ENCODE measurements around the gene RNU1-1.
"Not testable (repeated sequence)": the region's sequence is repeated elsewhere in the genome, so short reads cannot be mapped to it uniquely, and the experiment has no call there.

RNU1-1 gene

DNA sequence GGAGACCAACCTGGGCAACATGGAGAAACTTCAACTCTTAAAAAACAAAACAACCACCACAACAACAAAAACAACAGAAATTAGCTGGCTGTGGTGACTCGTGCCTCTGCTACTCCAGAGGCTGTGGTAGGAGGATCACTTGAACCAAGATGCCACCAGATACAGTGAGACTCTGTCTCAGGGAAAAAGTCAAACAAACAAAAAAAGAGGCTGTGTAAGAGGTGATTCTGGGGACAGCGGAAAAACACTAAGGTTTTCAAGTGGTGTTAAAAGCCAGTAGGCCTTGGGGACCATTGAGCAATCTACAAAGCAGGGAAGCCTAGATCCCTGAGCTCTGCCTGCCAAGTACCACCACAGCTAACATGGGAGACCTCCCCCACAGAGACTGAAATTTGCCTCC, 8.2 kb downstream of the RNU1-1 start:
- not testable (repeated sequence) for DNase-seq (ENCODE audit: extremely low read depth, low read depth); H3K4me3 ChIP-seq (replicated peaks; ENCODE audit: low read depth, low read length)

DNA sequence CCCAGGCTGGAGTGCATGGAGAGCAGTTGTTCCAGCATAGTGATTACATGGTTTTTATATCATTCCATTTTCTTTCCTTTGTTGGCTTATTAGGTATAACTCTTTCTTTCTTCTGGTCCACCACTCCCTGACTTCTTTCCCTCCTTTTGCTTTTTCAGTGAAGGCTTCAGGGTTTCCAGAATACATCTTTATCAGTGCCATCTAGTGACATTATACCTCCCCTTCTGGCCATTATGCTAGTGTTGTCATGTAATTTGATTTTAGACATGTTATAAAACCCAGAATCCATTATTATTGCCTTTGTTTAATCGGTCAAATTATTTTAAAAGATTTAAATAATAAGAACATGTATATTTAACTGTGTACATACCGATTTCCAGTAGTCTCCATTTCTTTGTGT, 10.6 kb downstream of the RNU1-1 start:
- no peak overlapping the region for H3K4me3 ChIP-seq (replicated peaks; ENCODE audit: low read depth, low read length)
- no peak for DNase-seq (ENCODE audit: extremely low read depth, low read depth)
- TF ChIP-seq, protein P1, sequence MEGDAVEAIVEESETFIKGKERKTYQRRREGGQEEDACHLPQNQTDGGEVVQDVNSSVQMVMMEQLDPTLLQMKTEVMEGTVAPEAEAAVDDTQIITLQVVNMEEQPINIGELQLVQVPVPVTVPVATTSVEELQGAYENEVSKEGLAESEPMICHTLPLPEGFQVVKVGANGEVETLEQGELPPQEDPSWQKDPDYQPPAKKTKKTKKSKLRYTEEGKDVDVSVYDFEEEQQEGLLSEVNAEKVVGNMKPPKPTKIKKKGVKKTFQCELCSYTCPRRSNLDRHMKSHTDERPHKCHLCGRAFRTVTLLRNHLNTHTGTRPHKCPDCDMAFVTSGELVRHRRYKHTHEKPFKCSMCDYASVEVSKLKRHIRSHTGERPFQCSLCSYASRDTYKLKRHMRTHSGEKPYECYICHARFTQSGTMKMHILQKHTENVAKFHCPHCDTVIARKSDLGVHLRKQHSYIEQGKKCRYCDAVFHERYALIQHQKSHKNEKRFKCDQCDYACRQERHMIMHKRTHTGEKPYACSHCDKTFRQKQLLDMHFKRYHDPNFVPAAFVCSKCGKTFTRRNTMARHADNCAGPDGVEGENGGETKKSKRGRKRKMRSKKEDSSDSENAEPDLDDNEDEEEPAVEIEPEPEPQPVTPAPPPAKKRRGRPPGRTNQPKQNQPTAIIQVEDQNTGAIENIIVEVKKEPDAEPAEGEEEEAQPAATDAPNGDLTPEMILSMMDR (IDR thresholded peaks at IDR 0.05; ENCODE audit: low read depth, low read length, missing control alignments), result no peak

DNA sequence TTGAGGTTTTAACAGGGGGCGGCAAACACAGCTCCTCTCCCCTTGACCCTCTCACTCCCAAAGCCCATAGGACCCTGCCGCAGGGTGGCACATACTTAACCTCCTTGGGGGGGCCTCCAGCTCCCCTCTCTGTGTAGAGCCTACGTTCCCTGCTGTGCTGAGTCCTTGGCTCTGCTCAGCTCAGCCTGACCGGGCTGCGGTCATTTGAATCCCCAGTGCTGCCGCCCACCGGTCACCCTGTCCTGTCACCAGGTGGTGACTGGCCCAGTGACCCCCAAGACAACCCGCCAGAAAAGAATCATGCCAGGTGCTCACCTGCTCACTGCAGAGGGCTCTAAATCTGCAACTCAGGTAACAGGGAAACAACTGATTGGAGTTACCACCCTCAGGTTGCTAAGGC, 12.6 kb downstream of the RNU1-1 start:
- not testable (repeated sequence) for DNase-seq (ENCODE audit: extremely low read depth, low read depth); H3K4me3 ChIP-seq (replicated peaks; ENCODE audit: low read depth, low read length)

DNA sequence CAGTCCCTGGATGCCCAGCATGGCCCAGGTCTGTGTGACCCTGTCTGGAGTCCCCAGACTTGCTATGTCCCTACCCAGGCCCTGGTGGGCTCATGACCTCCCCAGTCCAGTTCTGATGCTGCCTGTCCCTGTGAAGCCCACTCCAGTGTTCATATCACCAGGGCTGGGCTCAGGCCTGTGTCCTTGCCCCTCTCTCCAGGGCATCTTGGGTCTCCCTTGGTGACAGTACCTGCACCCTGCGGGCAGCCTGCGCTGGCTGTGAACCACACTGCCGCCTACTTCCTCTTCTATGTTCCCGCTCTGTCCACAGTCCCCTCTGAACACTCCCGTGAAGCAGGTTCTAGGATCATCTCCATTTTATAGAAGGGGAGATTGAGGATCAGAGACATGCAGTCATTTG, 13.1 kb downstream of the RNU1-1 start:
- H3K4me3 ChIP-seq (replicated peaks; ENCODE audit: low read depth, low read length); DNase-seq (ENCODE audit: extremely low read depth, low read depth): not testable (repeated sequence)

DNA sequence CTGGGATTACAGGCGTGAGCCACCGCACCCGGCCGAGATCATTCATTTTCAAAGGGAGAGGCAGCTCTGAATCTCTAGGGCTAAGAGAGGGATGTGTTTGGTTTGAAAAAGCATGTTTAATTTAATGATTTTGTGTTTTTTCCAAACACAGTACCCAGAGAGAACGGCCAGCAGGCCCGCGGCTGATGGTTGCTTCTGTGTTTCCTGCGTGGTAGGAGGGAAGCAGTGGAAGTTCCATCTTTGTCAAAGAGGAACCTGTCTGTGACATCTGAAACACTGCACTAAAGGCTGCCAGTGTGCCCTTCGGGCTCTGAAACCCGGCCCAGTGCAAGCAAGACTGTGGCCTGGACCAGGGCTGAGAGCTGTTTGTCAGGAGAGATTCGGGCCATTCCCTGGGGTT, 13.6 kb downstream of the RNU1-1 start:
- not testable (repeated sequence) for DNase-seq (ENCODE audit: extremely low read depth, low read depth); H3K4me3 ChIP-seq (replicated peaks; ENCODE audit: low read depth, low read length)

DNA sequence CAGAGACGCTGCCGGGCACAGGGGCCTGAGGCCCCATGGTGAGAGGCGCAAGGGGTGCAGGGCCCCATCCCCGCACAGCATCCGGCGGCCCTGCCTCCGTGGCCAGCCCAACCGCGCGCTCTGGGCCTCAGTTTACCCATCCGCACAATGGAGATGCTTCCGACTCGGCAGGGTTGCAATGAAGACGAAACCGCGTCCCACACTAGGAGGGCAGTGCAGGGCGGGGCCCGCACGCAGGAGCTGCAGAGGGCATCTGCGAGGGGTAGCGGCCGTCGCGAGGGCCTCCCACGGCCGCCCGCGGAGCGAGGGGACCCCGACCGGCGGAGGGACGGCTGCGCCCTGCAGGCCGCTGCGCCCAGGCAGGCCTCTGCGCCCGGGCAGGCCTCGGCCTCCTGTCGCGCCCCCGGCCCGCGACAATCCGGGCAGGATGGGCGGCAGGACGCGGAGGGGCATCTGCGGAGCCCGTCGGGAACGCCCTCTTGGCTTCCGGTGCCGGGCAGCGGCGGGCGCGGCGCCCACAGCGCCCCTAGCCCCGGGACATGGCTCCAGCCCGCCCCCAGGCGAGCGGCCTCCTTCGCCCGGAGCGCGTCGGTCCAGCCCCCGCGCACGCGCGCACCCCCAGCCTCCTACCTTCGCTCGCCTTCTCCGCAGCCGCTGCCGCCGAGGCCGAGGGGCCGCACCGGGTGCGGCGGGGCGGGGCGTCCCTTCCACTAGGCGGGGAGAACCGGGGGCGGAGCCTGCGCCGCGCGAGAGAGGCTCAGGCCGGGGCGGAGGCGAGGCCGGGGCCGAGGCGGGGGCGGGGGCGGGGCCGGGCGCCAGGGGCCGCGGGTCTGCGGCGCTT, 15.3 kb downstream of the RNU1-1 start:
- peak; percentile 22 for DNase-seq (ENCODE audit: extremely low read depth, low read depth)
- TF ChIP-seq, protein P1 (IDR thresholded peaks at IDR 0.05; ENCODE audit: low read depth, low read length, missing control alignments), result no peak
- H3K4me3 ChIP-seq (replicated peaks; ENCODE audit: low read depth, low read length), result peak overlapping the region; percentile 48

GRCh38 chr1:16498047-16498446, 16.0 kb downstream of the RNU1-1 start:
- H3K4me3 ChIP-seq (replicated peaks; ENCODE audit: low read depth, low read length), result peak overlapping the region; percentile 48
- DNase-seq (ENCODE audit: extremely low read depth, low read depth), result not testable (repeated sequence)

DNA sequence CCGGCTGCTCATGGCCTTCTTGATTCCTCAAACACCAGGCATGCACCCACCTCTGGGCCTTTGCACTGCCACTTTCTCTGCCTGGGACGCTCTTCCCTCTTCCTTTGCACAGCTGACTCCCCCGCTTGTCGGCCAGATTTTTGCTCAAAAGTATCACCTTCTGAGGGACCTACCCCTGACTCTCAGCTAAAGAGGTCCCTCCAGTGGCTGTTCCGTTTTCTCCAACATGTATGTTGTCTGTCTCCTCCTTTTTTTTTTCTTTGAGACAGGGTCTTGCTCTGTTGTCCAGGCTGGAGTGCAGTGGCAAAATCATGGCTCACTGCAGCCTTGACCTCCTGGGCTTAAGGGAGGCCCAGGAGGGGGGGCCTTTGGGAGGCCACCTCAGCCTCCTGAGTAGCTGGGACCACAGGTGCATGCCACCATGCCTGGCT, 16.6 kb downstream of the RNU1-1 start:
- not testable (repeated sequence) for DNase-seq (ENCODE audit: extremely low read depth, low read depth); H3K4me3 ChIP-seq (replicated peaks; ENCODE audit: low read depth, low read length)

- not testable (repeated sequence) for DNase-seq (ENCODE audit: extremely low read depth, low read depth); H3K4me3 ChIP-seq (replicated peaks; ENCODE audit: low read depth, low read length)
Measured at GRCh38 chr1:16493731-16494130, 20.4 kb downstream of the RNU1-1 start.

DNA sequence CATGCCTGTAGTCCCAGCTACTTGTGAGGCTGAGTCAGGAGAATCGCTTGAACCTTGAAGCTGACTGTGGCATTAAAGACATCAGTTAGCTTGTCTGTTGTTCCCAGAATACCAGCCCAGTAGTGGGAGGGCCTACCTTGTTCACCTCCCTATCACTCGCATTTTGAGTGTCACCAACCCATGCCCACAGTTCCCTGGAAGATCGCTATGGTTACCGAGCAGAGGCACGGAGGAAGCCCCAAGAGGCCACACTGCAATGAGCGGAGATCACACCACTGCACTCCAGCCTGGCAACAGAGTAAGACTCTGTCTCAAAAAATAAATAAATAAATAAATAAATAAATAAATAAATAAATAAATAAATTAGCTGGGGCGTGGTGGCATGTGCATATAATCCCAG, 21.1 kb downstream of the RNU1-1 start:
- not testable (repeated sequence) for H3K4me3 ChIP-seq (replicated peaks; ENCODE audit: low read depth, low read length); DNase-seq (ENCODE audit: extremely low read depth, low read depth)

- no peak for DNase-seq (ENCODE audit: extremely low read depth, low read depth)
- TF ChIP-seq, protein P1 (IDR thresholded peaks at IDR 0.05; ENCODE audit: low read depth, low read length, missing control alignments), result no peak
Measured at GRCh38 chr1:16491056-16491675, 22.9 kb downstream of the RNU1-1 start.

GRCh38 chr1:16489195-16489880, 24.7 kb downstream of the RNU1-1 start:
- not testable (repeated sequence) for H3K4me3 ChIP-seq (replicated peaks; ENCODE audit: low read depth, low read length); DNase-seq (ENCODE audit: extremely low read depth, low read depth)

More at GRCh38 chr1:16491056-16491675, 22.9 kb downstream of the RNU1-1 start:
- H3K4me3 ChIP-seq (replicated peaks; ENCODE audit: low read depth, low read length), result no peak overlapping the region

- DNase-seq (ENCODE audit: extremely low read depth, low read depth); H3K4me3 ChIP-seq (replicated peaks; ENCODE audit: low read depth, low read length): not testable (repeated sequence)
Measured at GRCh38 chr1:16487011-16487410, 27.1 kb downstream of the RNU1-1 start.

DNA sequence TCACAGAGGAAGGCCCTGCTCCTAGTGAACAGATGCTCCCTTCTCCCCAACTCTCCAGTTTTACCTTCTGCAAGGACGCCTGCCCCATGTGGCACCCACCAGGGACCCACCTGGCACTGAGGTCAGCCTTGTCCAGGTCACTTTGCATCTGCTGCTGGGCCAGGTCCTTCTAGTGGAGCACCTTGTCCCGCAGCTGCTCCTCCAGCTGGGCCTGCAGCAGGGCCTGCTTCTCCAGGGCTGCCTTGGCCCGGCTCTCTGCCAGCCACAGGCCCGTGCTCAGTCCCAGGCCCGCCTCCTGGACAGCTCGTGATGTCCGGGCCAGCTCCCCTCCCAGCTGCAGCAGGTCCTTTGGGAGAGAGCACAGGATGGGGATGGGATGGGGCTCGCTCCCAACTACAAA, 27.8 kb downstream of the RNU1-1 start:
- H3K4me3 ChIP-seq (replicated peaks; ENCODE audit: low read depth, low read length); DNase-seq (ENCODE audit: extremely low read depth, low read depth): not testable (repeated sequence)

Data from HFF-Myc (cell line).